Bronchial epithelial cell (primary cell): Measurements from ENCODE around the gene LYRM2. TPM values are rescaled to one million over a fixed set of nuclear protein-coding genes. Genes with fewer than 3 reads are reported as not detected.

Source experiments
- DNase-seq: peaks from one replicate; pipeline ENCODE4 v3.0.0-alpha.2; 2010; ENCODE audit warnings: low read depth
- FAIRE-seq: peaks from 2 replicates; lab custom pipeline; 2011; peaks lifted over from hg19 to GRCh38; lab: Jason Lieb, UNC
- H3K27me3 ChIP-seq: 2 replicates; pipeline ENCODE4 v1.5.1; 2011; ENCODE audit warnings: low read length; ENCODE audit not compliant: control insufficient read depth, insufficient read depth
- H3K36me3 ChIP-seq: 2 replicates; pipeline ENCODE4 v1.5.1; 2011; ENCODE audit warnings: low read length; ENCODE audit not compliant: control insufficient read depth, insufficient read depth
- H3K4me3 ChIP-seq: 2 replicates; pipeline ENCODE4 v1.5.1; 2011; ENCODE audit warnings: mild to moderate bottlenecking, low read depth, low read length, control low read depth
- CTCF ChIP-seq: IDR thresholded peaks from 2 replicates; pipeline ENCODE4 v1.5.1; 2011; ENCODE audit warnings: mild to moderate bottlenecking, moderate library complexity, low read length, control low read depth, inconsistent platforms; ENCODE audit not compliant: insufficient read depth, severe bottlenecking
- total RNA-seq: library from RNA; depleted of rRNA; stranded (reverse); fragments of >200 nt; gene quantifications from 2 replicates; pipeline ENCODE4 v1.2.1, GENCODE V29; 2014

The LYRM2 gene
- total RNA-seq, 1 donor from 2014 or later = 9.7 TPM

DNA sequence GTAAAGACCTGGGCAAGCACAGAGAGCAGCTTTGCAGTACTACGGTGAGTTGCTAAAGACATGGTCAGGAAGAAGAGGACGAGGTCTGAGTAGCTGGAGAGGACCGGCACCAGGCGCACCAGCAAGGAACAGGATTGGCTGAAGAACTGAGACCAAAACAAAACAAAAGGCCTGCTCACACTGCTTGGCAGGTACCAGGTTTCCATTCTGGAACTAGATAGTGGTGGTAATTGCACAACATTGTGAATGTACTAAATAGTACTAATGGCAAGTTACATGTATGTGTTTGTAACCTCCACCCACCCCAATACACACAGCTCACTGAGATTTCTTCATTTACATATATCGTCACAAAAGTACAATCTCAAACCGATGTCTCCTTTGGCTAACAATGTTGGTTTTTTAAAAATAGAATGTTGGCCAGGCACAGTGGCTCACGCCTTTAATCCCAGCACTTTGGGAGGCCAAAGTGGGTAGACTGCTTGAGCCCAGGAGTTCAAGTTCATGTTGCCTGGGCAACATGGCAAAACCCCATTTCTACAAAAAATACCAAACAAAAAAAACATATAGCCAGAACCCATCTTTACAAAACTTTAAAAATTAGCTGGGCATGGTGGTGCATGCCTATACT lies 32.5 kb upstream of the LYRM2 start:
- no peak for FAIRE-seq
- TF ChIP-seq CTCF = no peak
- Histone ChIP-seq H3K27me3 (no peaks in the 10 kb centered on the region), H3K4me3 (no peak overlapping the region), H3K36me3 (peaks cover 25% of the 10 kb centered on the region)
- DNase-seq = no peak

DNA sequence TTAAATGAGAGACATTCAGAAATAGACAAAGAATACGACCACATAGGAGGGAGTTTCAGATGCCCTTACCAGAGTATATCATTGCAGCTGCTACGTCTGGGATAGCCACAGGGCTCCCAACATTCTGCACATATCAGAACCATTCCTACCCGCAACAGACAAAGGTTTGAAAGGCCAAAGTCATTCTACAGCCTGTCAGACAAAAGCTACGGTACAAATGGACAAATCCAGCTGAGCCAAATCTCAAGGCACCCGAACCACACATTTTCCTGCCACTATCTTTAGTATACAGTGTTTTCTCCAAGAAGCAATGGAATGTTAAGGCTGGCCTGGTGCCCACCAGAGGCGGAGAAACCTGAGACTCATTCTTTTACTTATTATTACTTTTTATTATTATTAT lies 30.5 kb upstream of the LYRM2 start:
- FAIRE-seq (no peak), DNase-seq (no peak)
- Histone ChIP-seq H3K4me3 (no peak overlapping the region), H3K36me3 (peaks cover 16% of the 10 kb centered on the region), H3K27me3 (no peaks in the 10 kb centered on the region)
- no peak for TF ChIP-seq CTCF

DNA sequence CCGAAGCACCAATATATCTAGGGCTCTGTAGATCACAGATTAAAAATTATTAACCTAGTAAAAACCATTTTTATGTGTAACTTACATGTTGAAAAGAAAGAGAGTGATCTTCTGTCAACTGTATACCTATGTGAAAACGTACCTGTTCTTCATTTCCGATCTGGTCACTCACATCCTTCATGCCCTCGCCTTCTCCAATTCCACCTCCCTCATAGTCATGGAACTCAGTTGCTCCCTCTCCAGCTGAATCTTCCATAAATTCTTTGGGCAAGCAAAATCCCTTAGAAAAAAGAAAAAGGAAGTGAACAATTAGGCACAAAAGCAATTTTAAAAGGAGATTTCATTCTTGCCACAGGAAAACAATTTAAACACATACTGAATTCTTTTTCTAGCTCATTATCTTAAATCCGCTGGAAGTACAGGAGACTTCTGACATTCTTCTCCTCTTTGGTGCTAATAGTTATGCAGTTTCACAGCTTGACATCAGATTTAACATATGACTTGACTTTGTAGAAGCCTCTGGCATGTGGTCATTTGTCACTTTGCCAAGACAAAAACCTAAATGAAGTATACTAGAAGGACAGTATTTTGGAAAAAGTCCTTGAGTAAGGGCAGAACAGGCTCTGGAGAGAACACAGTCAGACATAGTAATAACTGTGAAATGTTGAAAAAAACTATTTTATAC lies 29.5 kb upstream of the LYRM2 start:
- Histone ChIP-seq H3K4me3 (no peak overlapping the region), H3K36me3 (peaks cover 12% of the 10 kb centered on the region), H3K27me3 (no peaks in the 10 kb centered on the region)
- no peak for FAIRE-seq
- no peak for TF ChIP-seq CTCF
- DNase-seq = no peak

- DNase-seq (no peak), FAIRE-seq (no peak)
- Histone ChIP-seq H3K36me3 (peaks cover 18% of the 10 kb centered on the region), H3K27me3 (no peaks in the 10 kb centered on the region), H3K4me3 (no peak overlapping the region)
- no peak for TF ChIP-seq CTCF
Measured at GRCh38 chr6:89662659-89663223, 24.2 kb upstream of the LYRM2 start.

DNA sequence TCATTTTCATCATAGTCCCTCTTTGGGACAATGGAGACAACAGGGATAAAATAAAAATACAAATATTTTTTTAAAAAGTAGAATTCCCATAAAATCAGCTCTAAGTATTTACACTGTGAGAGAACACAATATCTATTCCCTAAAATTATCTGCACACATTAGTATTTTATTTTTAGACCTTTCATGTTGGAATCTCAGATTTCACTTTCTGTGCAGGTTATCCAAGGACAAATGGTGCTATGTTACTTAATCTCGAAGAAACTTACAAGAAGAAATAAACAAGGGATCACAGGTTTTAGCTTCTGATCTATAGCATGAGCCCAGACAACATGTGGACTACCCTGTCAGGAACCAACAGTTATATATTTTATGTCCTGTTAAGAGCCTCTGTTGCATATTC lies 23.0 kb upstream of the LYRM2 start:
- no peak for DNase-seq
- FAIRE-seq = no peak
- Histone ChIP-seq H3K36me3 (peaks cover 18% of the 10 kb centered on the region), H3K4me3 (no peak overlapping the region), H3K27me3 (no peaks in the 10 kb centered on the region)
- TF ChIP-seq CTCF = no peak

DNA sequence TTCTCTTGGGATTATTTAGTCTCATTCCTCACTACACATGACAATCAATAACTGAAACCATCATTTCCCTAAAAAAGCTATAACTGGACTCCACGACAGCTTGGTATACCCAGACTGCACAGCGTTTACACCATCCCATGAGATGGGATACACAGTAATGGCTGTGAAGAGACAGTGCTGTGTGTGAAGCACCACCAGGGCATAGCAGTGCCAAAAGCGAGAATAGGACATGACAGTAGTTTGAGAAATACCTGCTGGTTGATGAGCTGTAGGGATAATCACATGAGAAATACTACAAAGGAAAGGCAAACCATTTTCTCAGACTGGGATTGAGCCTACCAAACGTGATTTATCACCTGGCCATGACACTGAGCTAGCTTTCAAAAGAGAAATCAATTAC lies 22.4 kb upstream of the LYRM2 start:
- TF ChIP-seq CTCF = no peak
- no peaks in the 10 kb centered on the region for H3K27me3 ChIP-seq
- DNase-seq = no peak
- H3K4me3 ChIP-seq = no peak overlapping the region
- no peak for FAIRE-seq
- peaks cover 16% of the 10 kb centered on the region for H3K36me3 ChIP-seq
